ENCODE data around the gene SUFU.

DNA sequence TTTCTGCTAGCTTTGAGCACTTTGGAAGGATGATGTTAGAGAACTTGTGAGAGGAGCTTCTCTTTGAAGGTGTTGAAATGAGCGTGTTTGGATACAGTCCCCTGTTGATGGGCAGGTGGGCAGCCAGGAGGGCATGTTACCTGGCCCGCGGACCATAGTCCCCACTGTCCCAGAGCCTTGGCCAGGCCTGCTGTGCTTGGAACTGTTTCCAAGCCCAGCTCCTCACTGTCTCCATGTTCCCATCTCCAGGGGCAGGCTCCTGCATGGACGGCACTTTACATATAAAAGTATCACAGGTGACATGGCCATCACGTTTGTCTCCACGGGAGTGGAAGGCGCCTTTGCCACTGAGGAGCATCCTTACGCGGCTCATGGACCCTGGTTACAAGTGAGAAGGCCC lies 113.3 kb downstream of the SUFU start:
- TF ChIP-seq, protein P1, sequence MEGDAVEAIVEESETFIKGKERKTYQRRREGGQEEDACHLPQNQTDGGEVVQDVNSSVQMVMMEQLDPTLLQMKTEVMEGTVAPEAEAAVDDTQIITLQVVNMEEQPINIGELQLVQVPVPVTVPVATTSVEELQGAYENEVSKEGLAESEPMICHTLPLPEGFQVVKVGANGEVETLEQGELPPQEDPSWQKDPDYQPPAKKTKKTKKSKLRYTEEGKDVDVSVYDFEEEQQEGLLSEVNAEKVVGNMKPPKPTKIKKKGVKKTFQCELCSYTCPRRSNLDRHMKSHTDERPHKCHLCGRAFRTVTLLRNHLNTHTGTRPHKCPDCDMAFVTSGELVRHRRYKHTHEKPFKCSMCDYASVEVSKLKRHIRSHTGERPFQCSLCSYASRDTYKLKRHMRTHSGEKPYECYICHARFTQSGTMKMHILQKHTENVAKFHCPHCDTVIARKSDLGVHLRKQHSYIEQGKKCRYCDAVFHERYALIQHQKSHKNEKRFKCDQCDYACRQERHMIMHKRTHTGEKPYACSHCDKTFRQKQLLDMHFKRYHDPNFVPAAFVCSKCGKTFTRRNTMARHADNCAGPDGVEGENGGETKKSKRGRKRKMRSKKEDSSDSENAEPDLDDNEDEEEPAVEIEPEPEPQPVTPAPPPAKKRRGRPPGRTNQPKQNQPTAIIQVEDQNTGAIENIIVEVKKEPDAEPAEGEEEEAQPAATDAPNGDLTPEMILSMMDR (IDR thresholded peaks at IDR 0.05) = no peak
- TF ChIP-seq POLR2A (IDR thresholded peaks at IDR 0.05) = no peak
